HEK293 (cell line): ENCODE data around the gene UBE2E1.
A peak's percentile ranks its signal among the peaks of the same experiment; 100 is the strongest.

ENCODE experiments used
- BCL11B ChIP-seq: fragments of 450-650 bp; formaldehyde crosslinking; IDR thresholded peaks from 2 replicates; pipeline ENCODE4 v1.5.1; 2016; ENCODE audit warnings: low read depth, missing biosample characterization, missing genetic modification characterization
- CTCF ChIP-seq: fragments of 450-650 bp; formaldehyde crosslinking; IDR thresholded peaks from 2 replicates; pipeline ENCODE4 v1.5.1; 2016; ENCODE audit warnings: missing biosample characterization, missing genetic modification characterization
- GLI2 ChIP-seq: fragments of 450-650 bp; formaldehyde crosslinking; IDR thresholded peaks from 2 replicates; pipeline ENCODE4; 2017; ENCODE audit warnings: missing biosample characterization, missing genetic modification characterization, low read depth, borderline replicate concordance
- KLF16 ChIP-seq: fragments of 450-650 bp; formaldehyde crosslinking; IDR thresholded peaks from 2 replicates; pipeline ENCODE4 v1.5.1; 2017; ENCODE audit warnings: missing biosample characterization, missing genetic modification characterization
- KLF17 ChIP-seq: fragments of 450-650 bp; formaldehyde crosslinking; IDR thresholded peaks from 2 replicates; pipeline ENCODE4 v1.5.1; 2016; ENCODE audit warnings: missing biosample characterization, missing genetic modification characterization
- PRDM10 ChIP-seq: fragments of 450-650 bp; formaldehyde crosslinking; IDR thresholded peaks from 2 replicates; pipeline ENCODE4 v1.5.1; 2016; ENCODE audit warnings: missing biosample characterization, missing genetic modification characterization
- TCF7L2 ChIP-seq: IDR thresholded peaks from 2 replicates; pipeline ENCODE4 v1.6.1; 2011; ENCODE audit warnings: low read depth, mild to moderate bottlenecking, inconsistent platforms, low read length, moderate library complexity, borderline replicate concordance
- ZBTB17 ChIP-seq: fragments of 450-650 bp; formaldehyde crosslinking; IDR thresholded peaks from 2 replicates; pipeline ENCODE4 v1.5.1; 2016; ENCODE audit warnings: missing biosample characterization, missing genetic modification characterization
- ZNF138 ChIP-seq: fragments of 450-650 bp; formaldehyde crosslinking; IDR thresholded peaks from 2 replicates; pipeline ENCODE4 v1.5.1; 2016; ENCODE audit warnings: missing biosample characterization, missing genetic modification characterization, borderline replicate concordance
- ZNF157 ChIP-seq: fragments of 450-650 bp; formaldehyde crosslinking; IDR thresholded peaks from 2 replicates; pipeline ENCODE4 v1.5.1; 2016; ENCODE audit warnings: missing biosample characterization, missing genetic modification characterization
- ZNF19 ChIP-seq: fragments of 450-650 bp; formaldehyde crosslinking; IDR thresholded peaks from 2 replicates; pipeline ENCODE4; 2016; ENCODE audit warnings: missing biosample characterization, missing genetic modification characterization, low read depth
- ZNF544 ChIP-seq: fragments of 450-650 bp; formaldehyde crosslinking; IDR thresholded peaks from 2 replicates; pipeline ENCODE4 v1.5.0; 2017; ENCODE audit warnings: missing biosample characterization, missing genetic modification characterization
- ZNF571 ChIP-seq: fragments of 450-650 bp; formaldehyde crosslinking; IDR thresholded peaks from 2 replicates; pipeline ENCODE4 v1.5.0; 2017; ENCODE audit warnings: missing biosample characterization, missing genetic modification characterization
- ZNF610 ChIP-seq: fragments of 450-650 bp; formaldehyde crosslinking; IDR thresholded peaks from 2 replicates; pipeline ENCODE4 v1.5.1; 2016; ENCODE audit warnings: missing biosample characterization, missing genetic modification characterization, borderline replicate concordance
- ZNF677 ChIP-seq: fragments of 450-650 bp; IDR thresholded peaks from 2 replicates; pipeline ENCODE4 v1.5.0; 2018; ENCODE audit warnings: missing biosample characterization, mild to moderate bottlenecking, missing genetic modification characterization, moderate library complexity
- ZNF701 ChIP-seq: fragments of 450-650 bp; formaldehyde crosslinking; IDR thresholded peaks from 2 replicates; pipeline ENCODE4 v1.5.1; 2016; ENCODE audit warnings: missing biosample characterization, missing genetic modification characterization
- ZNF747 ChIP-seq: fragments of 450-650 bp; formaldehyde crosslinking; IDR thresholded peaks from 2 replicates; pipeline ENCODE4 v1.5.1; 2016; ENCODE audit warnings: missing biosample characterization, missing genetic modification characterization
- ZNF837 ChIP-seq: fragments of 450-650 bp; formaldehyde crosslinking; IDR thresholded peaks from 2 replicates; pipeline ENCODE4 v1.5.1; 2016; ENCODE audit warnings: missing biosample characterization, missing genetic modification characterization
- ZNF843 ChIP-seq: fragments of 450-650 bp; formaldehyde crosslinking; IDR thresholded peaks from 2 replicates; pipeline ENCODE4 v1.5.1; 2016; ENCODE audit warnings: missing biosample characterization, missing genetic modification characterization
- ZSCAN16 ChIP-seq: fragments of 450-650 bp; formaldehyde crosslinking; IDR thresholded peaks from 2 replicates; pipeline ENCODE4 v1.5.1; 2016; ENCODE audit warnings: missing biosample characterization, missing genetic modification characterization
- ZSCAN4 ChIP-seq: fragments of 450-650 bp; formaldehyde crosslinking; IDR thresholded peaks from 2 replicates; pipeline ENCODE4 v1.5.1; 2017; ENCODE audit warnings: missing biosample characterization, missing genetic modification characterization
- TF ChIP-seq, protein P1 (sequence below): fragments of 450-650 bp; formaldehyde crosslinking; IDR thresholded peaks from 2 replicates; pipeline ENCODE4 v1.5.1; 2016; ENCODE audit warnings: missing biosample characterization, missing genetic modification characterization, borderline replicate concordance
- TF ChIP-seq, protein P2 (sequence below): fragments of 450-650 bp; formaldehyde crosslinking; IDR thresholded peaks from 2 replicates; pipeline ENCODE4 v1.5.1; 2016; ENCODE audit warnings: missing biosample characterization, missing genetic modification characterization, low read depth
- TF ChIP-seq, protein P3 (sequence below): fragments of 450-650 bp; formaldehyde crosslinking; IDR thresholded peaks from 2 replicates; pipeline ENCODE4 v1.5.1; 2017; ENCODE audit warnings: missing biosample characterization, missing genetic modification characterization

The UBE2E1 gene

DNA sequence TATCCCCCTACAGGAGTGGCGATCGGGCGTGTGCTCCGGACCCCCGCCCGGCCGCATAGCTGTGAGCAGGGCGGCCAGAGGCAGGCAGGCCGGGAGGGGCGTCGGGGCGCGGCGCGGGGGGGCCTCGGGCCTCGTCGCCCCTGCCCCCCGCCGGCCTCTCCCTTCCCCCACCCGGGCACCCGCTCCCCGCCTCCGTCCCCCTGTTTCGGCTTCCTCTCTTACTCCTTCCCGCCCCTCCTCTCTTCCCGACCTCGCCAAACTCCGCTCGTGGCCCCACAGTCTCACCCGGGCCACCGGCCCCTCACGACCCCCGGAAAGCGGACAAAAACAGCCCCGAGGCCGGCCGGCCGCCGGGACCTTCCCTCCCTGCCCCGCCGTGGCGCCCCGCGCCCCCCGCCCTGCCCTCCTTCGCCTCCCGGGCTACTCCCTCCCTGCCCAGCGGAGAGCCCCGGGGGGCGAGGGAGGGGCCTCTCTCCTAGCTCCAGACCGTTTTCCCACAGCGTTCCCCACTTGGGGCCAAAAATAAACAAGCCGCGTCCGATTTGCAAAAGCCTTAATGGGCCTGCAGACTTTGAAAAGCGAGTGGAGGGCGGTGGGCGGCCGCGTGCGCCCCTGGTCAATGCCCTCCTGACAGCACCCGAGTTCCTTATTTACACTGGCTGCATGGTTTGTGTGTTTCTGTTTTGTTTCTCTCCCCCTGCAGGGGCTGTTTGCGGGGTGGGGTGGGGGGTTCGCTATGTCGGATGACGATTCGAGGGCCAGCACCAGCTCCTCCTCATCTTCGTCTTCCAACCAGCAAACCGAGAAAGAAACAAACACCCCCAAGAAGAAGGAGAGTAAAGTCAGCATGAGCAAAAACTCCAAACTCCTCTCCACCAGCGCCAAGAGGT lies 1.0 kb downstream of the UBE2E1 start (continued):
- TF ChIP-seq ZNF610 (tag by site-specific recombination) (no peak), ZNF138 (tag by site-specific recombination) (no peak), KLF17 (tag by site-specific recombination) (no peak; the same call in 1 of the 2 replicates), ZNF571 (no peak), ZNF701 (tag by site-specific recombination) (no peak), ZNF747 (no peak), TCF7L2 (no peak), GLI2 (tag by site-specific recombination) (no peak), ZNF544 (no peak), BCL11B (no peak), KLF16 (peak; percentile 72; the same call in 1 of the 2 replicates), ZNF19 (tag by site-specific recombination) (no peak), ZNF157 (tag by site-specific recombination) (no peak), ZSCAN4 (tag by site-specific recombination) (no peak), ZNF677 (no peak), ZBTB17 (tag by site-specific recombination) (no peak; the same call in 1 of the 2 replicates), PRDM10 (tag by site-specific recombination) (no peak), ZNF843 (tag by site-specific recombination) (no peak), CTCF (tag by site-specific recombination) (no peak), ZNF837 (tag by site-specific recombination) (no peak), ZSCAN16 (tag by site-specific recombination) (no peak)
- TF ChIP-seq, protein P1, sequence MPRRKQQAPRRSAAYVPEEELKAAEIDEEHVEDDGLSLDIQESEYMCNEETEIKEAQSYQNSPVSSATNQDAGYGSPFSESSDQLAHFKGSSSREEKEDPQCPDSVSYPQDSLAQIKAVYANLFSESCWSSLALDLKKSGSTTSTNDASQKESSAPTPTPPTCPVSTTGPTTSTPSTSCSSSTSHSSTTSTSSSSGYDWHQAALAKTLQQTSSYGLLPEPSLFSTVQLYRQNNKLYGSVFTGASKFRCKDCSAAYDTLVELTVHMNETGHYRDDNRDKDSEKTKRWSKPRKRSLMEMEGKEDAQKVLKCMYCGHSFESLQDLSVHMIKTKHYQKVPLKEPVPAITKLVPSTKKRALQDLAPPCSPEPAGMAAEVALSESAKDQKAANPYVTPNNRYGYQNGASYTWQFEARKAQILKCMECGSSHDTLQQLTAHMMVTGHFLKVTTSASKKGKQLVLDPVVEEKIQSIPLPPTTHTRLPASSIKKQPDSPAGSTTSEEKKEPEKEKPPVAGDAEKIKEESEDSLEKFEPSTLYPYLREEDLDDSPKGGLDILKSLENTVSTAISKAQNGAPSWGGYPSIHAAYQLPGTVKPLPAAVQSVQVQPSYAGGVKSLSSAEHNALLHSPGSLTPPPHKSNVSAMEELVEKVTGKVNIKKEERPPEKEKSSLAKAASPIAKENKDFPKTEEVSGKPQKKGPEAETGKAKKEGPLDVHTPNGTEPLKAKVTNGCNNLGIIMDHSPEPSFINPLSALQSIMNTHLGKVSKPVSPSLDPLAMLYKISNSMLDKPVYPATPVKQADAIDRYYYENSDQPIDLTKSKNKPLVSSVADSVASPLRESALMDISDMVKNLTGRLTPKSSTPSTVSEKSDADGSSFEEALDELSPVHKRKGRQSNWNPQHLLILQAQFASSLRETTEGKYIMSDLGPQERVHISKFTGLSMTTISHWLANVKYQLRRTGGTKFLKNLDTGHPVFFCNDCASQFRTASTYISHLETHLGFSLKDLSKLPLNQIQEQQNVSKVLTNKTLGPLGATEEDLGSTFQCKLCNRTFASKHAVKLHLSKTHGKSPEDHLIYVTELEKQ (tag by site-specific recombination) = no peak
- TF ChIP-seq, protein P2, sequence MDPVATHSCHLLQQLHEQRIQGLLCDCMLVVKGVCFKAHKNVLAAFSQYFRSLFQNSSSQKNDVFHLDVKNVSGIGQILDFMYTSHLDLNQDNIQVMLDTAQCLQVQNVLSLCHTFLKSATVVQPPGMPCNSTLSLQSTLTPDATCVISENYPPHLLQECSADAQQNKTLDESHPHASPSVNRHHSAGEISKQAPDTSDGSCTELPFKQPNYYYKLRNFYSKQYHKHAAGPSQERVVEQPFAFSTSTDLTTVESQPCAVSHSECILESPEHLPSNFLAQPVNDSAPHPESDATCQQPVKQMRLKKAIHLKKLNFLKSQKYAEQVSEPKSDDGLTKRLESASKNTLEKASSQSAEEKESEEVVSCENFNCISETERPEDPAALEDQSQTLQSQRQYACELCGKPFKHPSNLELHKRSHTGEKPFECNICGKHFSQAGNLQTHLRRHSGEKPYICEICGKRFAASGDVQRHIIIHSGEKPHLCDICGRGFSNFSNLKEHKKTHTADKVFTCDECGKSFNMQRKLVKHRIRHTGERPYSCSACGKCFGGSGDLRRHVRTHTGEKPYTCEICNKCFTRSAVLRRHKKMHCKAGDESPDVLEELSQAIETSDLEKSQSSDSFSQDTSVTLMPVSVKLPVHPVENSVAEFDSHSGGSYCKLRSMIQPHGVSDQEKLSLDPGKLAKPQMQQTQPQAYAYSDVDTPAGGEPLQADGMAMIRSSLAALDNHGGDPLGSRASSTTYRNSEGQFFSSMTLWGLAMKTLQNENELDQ = no peak
- TF ChIP-seq, protein P3, sequence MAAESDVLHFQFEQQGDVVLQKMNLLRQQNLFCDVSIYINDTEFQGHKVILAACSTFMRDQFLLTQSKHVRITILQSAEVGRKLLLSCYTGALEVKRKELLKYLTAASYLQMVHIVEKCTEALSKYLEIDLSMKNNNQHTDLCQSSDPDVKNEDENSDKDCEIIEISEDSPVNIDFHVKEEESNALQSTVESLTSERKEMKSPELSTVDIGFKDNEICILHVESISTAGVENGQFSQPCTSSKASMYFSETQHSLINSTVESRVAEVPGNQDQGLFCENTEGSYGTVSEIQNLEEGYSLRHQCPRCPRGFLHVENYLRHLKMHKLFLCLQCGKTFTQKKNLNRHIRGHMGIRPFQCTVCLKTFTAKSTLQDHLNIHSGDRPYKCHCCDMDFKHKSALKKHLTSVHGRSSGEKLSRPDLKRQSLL = no peak
